Ishikawa (cell line): Measurements from ENCODE around the gene REX1BD.

Experiments used
- CEBPB ChIP-seq: IDR thresholded peaks from 2 replicates; pipeline ENCODE4 v1.6.1; 2012
- CREB1 ChIP-seq: IDR thresholded peaks from 2 replicates; pipeline ENCODE4 v1.6.1; 2012; ENCODE audit warnings: low read depth
- EGR1 ChIP-seq: IDR thresholded peaks from 2 replicates; pipeline ENCODE4 v1.6.1; 2012
- EP300 ChIP-seq: IDR thresholded peaks from 2 replicates; pipeline ENCODE4 v1.6.1; 2012; ENCODE audit warnings: borderline replicate concordance
- FOXM1 ChIP-seq: IDR thresholded peaks from 2 replicates; pipeline ENCODE4 v1.6.1; 2012; ENCODE audit warnings: low read depth, borderline replicate concordance
- MAX ChIP-seq: IDR thresholded peaks from 2 replicates; pipeline ENCODE4 v1.6.1; 2012
- NFIC ChIP-seq: IDR thresholded peaks from 2 replicates; pipeline ENCODE4 v1.6.1; 2012
- RAD21 ChIP-seq: IDR thresholded peaks from 2 replicates; pipeline ENCODE4 v1.6.1; 2012; ENCODE audit warnings: low read depth
- REST ChIP-seq: IDR thresholded peaks from 2 replicates; pipeline ENCODE4 v1.6.1; 2012; ENCODE audit warnings: low read depth, mild to moderate bottlenecking
- TAF1 ChIP-seq: IDR thresholded peaks from 2 replicates; pipeline ENCODE4 v1.6.1; 2012; ENCODE audit warnings: low read depth, mild to moderate bottlenecking
- TCF12 ChIP-seq: IDR thresholded peaks from 2 replicates; pipeline ENCODE4 v1.6.1; 2012; ENCODE audit warnings: low read depth
- TEAD4 ChIP-seq: IDR thresholded peaks from 2 replicates; pipeline ENCODE4 v1.6.1; 2012
- USF1 ChIP-seq: IDR thresholded peaks from 2 replicates; pipeline ENCODE4 v1.6.1; 2012
- YY1 ChIP-seq: IDR thresholded peaks from 2 replicates; pipeline ENCODE4 v1.6.1; 2012; ENCODE audit warnings: low read depth
- ZBTB7A ChIP-seq: IDR thresholded peaks from 2 replicates; pipeline ENCODE4 v1.6.1; 2012; ENCODE audit warnings: low read depth

Gene REX1BD

GRCh38 chr19:18597809-18598660, 9.4 kb downstream of the REX1BD start:
- TF ChIP-seq MAX: no peak
- TF ChIP-seq TCF12: no peak
- TF ChIP-seq CREB1: no peak
- TF ChIP-seq TEAD4: no peak
- TF ChIP-seq FOXM1: no peak
- TF ChIP-seq USF1: no peak
- no peak for TF ChIP-seq YY1
- TF ChIP-seq TAF1: no peak
- TF ChIP-seq EGR1: no peak
- TF ChIP-seq NFIC: no peak
- no peak for TF ChIP-seq EP300
- no peak for TF ChIP-seq CEBPB
- TF ChIP-seq REST: no peak
- TF ChIP-seq ZBTB7A: no peak
- no peak for TF ChIP-seq RAD21

- TF ChIP-seq YY1 (no peak), REST (no peak), RAD21 (no peak), TAF1 (no peak), USF1 (no peak), TEAD4 (no peak), TCF12 (no peak), MAX (no peak), EP300 (no peak), FOXM1 (no peak), CEBPB (no peak), ZBTB7A (no peak), EGR1 (no peak), CREB1 (no peak), NFIC (no peak)
Measured at GRCh38 chr19:18599485-18599884, 10.9 kb downstream of the REX1BD start.

- TF ChIP-seq CEBPB (no peak), EGR1 (no peak), YY1 (no peak), ZBTB7A (no peak), FOXM1 (no peak), CREB1 (no peak), EP300 (no peak), TEAD4 (no peak), RAD21 (no peak), MAX (no peak), TAF1 (no peak), REST (no peak), USF1 (no peak), TCF12 (no peak), NFIC (no peak)
Measured at GRCh38 chr19:18601875-18602274, 13.3 kb downstream of the REX1BD start.
